ENCODE results near the gene F7.

DNA sequence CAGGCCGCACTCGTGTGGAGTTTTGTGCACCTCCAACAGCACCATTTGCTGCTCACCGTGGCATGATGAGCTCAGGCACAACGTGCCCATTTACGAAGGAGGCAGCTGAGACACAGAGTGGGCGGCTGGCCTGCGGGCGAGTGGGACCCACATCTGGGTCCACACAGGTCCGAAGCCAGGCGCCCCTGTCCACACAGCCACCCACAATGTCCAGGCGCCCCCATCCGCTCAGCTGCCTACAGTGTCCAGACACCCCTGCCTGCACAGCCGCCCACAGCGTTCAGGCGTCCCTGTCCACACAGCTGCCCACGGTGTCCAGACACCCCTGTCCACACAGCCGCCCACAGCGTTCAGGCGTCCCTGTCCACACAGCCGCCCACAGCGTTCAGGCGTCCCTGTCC lies 42.5 kb upstream of the F7 start:
- no peak for TF ChIP-seq LEF1 (IDR thresholded peaks at IDR 0.05; ENCODE audit: borderline replicate concordance)
- no peak for TF ChIP-seq SP1 (IDR thresholded peaks at IDR 0.05)
- no peak for TF ChIP-seq ARNT (IDR thresholded peaks at IDR 0.05)
- TF ChIP-seq FOXM1 (IDR thresholded peaks at IDR 0.05; ENCODE audit: borderline replicate concordance), result no peak
- no peak for TF ChIP-seq TARDBP (IDR thresholded peaks at IDR 0.05)
- TF ChIP-seq NFRKB (IDR thresholded peaks at IDR 0.05), result no peak
- TF ChIP-seq, protein P1, sequence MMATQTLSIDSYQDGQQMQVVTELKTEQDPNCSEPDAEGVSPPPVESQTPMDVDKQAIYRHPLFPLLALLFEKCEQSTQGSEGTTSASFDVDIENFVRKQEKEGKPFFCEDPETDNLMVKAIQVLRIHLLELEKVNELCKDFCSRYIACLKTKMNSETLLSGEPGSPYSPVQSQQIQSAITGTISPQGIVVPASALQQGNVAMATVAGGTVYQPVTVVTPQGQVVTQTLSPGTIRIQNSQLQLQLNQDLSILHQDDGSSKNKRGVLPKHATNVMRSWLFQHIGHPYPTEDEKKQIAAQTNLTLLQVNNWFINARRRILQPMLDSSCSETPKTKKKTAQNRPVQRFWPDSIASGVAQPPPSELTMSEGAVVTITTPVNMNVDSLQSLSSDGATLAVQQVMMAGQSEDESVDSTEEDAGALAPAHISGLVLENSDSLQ (IDR thresholded peaks at IDR 0.05), result no peak
- no peak for TF ChIP-seq SUZ12 (IDR thresholded peaks at IDR 0.05)
- no peak for TF ChIP-seq L3MBTL2 (conservative IDR thresholded peaks at IDR 0.05)

Data from HEK293T (cell line).